HG03521 (cell line): Measurements from ENCODE around the gene RASL10B.

ENCODE experiments used
- ATAC-seq: cut with Tn5 transposase; IDR thresholded peaks from one replicate; pipeline ENCODE4 v1.9.1; 2021; ENCODE audit warnings: mild to moderate bottlenecking, moderate library complexity; ENCODE audit not compliant: unreplicated experiment

Gene RASL10B

DNA sequence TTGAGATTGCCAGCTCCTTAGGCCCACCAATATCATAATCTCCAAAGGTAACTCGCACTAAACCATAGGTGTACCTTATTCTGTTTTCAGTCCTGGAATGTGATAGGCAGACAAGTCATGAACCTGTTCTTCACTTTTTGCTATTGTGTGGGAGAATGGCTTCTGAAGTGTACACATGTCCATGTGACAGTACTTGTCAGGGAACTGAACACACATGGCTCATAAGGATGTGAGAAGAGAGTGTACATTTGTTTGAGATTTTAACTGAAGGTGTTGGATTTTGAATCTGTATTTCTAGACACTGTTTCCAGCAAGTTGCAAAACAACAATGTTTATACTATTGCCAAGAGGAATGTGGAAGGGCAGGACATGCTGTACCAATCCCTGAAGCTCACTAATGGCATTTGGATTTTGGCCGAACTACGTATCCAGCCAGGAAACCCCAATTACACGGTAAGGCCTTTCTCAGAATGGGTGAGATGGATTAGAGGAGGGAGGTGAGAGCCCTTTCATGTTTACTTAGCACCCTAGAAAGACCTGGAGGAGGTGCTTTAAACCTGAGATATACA, 14.5 kb upstream of the RASL10B start:
- no peak for ATAC-seq

DNA sequence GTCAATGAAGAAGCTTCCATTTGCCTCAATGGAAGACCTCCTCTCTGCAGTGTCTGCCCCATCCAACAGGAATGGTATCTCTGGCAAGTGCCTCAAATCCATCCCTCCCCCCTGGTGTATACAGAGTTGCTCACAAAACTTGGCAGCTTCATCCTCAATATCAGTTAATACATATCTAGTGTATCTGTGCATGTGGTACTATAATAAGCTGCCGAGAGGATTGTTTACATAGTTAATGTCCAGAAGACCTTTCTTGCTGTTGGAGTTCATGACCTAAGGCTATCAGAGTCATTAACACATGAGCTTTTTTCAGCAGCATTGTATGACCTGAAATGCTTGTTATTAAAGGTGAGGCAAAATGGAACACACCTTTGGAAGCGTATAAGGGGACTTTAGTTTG, 14.0 kb upstream of the RASL10B start:
- ATAC-seq: no peak

DNA sequence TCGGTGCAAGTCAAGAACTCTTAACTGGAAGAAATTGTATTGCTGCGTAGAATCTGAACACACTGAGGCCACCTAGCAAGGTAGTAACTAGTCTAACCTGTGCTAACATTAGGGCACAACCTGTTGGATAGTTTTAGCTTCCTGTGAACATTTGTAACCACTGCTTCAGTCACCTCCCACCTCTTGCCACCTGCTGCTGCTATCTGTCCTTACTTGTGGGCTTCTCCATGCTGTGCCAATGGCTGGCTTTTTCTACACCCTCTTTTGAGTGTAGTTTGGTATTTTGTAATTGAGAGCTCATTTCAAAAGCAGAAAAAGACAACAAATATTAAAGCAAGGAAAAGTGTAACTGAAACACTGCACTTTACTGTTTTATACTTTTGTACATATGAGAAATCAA, 7.7 kb upstream of the RASL10B start:
- no peak for ATAC-seq

DNA sequence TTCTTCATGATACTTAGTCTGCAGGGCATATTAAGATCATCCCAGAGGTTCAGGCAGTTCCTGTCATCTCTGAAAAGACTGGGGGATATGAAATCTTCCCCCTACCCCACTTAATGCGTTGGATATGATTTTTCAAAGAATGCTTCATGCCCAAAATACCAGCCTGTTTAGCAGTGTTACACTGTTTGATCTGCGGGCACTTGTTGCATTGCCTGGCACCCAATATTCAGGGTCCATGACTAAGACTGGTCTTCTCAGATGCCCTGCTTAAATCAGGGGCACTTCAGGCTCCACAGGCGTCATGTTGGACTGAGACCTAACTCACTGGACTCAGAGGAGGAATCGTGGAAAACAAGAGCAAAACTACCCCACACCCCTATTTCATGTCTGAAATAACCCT, 6.4 kb upstream of the RASL10B start:
- no peak for ATAC-seq

DNA sequence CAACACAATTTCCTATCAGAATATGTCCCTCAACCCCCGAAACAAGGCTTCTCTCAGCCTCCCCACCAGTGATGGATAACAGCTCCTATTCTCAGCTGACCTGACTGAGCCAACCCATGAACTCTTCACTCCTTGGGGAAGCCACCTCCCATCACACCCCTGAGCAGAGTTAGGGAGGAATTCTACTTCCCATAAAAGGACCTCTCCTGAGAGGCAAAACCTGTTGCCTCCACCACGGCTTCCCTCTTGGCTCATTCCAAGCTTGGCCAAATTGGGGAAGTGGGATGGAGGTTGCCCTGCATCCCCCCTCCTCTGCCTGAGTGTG, 5.7 kb upstream of the RASL10B start:
- no peak for ATAC-seq

DNA sequence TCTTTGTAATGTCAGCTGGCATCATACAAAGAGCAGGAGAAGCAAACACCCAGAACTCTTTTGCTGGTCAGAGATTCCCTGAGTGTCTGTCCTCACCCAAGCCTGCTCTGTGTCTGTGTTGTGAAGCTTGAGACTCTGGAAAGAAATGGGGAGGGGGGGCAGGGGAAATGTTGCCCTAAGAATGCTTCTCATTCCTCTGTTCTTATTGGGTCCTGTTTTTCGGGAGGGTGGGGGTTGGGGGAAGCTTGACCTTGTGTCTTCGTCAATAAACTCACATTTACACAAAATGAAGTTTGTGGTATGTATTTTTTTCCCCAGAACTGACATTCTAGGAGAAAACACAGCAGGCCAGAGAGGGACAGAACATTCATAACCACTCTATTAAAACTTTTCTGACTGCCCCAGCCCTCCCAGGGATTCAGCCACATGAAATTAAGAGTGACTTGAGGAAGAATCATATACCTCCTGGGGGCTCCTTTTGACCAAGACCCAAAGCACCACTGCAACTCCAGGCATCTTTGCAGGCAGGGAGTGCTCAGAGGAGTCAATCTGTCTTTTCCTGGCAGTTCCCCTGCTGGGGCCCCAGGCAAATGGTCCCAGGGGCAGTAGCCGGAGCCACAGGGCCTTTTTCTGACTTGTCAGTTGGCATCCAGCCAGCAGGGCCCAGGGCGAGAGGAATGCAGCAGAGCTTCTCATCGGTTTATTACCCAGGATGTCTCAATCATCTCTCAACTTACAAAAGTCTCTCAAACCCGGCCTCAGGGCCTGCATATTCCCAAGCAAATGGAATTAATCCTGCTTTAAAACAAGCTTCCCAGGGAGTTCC, 5.1 kb upstream of the RASL10B start:
- ATAC-seq: no peak

DNA sequence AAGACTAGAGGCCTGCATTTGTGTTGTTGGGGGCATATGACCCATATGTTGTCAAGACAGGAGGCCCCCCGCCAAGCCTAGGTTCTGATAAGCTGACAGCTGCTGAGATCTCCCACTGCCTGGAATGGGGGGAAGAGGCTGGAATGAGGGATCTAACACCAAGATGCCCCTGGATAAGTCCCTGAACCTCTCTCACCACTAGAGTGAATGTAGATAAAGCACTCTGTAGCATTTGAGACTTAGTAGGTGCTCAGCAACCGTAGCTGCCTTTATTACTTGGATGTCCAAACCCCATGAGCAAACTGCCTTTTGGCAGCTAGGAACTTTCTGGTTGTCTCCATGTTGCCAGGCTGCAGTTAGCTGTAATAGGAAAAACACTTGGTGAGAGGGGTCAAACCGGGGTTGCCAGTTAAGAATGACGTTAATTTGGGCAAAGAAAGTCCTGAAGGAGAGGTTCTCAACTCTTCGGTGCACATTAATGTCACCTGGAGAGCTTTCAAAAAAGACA, 4.4 kb upstream of the RASL10B start:
- no peak for ATAC-seq

DNA sequence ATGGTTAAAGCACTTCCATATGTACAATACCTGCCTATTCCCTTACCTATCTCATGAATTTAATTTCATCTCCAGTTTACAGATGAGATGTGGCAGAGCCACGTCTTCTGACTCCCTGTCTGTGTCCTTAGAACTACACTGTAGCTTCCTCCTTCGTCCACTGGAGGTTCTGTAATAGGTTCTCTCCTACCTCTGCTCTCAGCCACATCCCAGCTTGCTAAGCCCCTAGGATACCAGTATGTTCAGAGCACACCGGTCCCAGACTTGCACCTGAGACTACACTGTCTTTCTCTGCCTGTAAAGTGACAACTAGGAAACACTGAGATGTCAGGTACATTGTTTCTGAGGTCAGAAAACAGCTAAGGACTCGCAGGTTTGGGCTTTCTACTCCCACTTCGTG, 3.8 kb upstream of the RASL10B start:
- ATAC-seq: no peak

DNA sequence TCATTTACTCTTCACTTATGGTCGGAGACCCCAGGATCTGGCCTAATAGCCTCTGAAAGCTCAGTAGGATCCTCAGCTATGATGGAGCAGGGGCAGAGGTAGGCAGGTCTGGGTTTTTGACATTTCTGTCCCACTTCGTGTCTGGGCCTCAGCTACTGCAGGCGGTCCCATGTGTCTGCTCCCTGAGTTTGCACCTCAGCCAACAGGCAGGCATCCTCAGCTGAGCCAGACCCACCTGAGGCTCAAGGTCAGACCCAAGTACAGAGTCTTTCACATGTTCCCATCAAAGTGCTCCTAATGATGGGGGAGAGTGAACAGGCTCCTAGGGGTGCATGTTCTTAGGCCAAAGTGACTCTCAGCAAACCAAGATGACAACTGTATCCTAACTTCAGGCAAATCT, 2.9 kb upstream of the RASL10B start:
- ATAC-seq: no peak

DNA sequence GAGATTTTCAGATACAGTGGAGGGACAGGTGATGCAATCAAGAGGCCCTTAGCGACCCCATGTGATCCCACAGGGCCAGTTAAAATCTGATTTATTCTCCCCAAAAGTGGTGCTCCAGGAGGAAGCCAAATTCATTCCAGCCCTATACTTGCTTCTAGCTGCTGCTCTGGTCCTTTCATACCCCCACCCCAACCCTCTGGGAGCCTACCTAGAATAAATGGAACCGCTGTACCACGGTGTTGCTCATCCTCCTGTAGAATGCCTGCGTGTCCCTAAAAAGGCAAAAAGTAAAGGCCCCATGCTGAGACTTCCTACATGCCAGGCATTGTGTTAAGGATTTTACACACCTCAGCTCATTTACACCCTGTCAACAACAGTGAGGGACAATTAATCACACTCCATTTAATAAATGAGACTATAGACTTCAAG, 2.0 kb upstream of the RASL10B start:
- ATAC-seq: no peak

DNA sequence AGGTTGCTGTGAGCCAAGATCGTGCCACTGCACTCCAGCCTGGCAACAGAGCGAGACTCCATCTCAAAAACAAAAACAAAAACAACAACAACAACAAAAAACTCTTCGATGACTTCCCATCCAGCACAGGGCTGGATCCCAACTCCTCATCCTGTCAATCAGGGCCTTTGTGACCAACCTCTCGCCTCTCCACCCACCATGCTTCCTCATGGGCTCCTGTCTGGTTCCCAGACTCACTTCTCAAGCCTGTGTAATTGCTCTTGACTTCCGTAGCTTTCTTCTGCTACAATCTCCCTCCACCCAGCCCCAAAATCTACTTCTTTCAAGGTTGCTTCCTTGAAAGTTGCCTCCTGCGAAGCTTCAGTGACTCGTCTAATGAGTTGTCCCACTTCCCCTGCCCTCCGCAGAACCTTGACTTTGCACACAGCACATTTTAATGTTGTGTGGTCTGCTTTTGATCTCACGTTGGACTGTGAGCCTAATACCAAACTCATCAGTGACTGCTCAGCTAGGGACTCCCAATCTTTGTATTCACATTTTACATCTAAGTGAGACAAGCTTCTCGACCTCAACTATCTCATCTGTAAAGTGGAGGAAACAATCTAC, 936 bp upstream of the RASL10B start:
- no peak for ATAC-seq

DNA sequence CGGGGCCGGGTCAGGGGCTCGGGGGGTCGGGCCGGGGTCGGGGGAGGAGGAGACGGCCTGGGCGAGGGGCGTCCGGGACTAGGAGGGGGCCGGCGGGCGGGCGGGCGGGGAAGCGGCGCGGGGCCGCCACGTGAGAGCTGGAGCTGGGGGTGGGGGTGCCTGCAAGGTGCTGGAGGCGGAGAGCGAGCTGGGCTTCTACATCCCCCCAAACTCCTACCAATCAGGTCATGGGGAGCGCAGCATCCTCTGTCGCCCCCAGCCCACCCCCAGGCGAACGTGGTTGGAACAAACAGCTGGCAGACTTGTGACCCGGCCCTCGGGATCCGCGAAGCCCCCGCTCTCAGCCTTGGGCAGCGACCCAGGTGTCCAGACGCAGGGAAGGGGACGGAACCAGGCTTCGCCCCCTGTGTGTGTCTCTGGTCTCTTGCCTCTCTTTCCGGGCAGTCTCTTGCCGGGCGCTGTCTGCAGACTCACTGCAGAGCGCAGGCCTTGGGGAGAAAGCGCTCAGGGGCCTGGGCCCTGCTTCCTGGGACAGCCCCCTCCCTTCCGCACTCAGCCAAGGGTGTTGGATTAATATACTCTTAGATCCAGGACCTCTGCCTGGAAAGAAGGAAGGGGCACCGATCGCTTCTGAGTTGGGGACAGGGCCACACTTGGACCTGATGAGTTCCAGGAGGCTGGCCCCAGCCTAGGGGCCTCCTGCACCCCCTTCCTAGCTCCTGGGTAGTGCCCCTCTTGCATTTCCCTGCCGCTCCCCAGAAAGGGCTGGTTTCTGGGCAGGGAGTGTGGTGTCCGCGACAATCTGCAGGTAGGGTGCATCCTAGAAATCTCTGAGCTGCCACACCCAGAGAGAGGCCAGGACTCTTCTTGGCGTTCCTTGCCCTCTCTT, 722 bp downstream of the RASL10B start:
- no peak for ATAC-seq

DNA sequence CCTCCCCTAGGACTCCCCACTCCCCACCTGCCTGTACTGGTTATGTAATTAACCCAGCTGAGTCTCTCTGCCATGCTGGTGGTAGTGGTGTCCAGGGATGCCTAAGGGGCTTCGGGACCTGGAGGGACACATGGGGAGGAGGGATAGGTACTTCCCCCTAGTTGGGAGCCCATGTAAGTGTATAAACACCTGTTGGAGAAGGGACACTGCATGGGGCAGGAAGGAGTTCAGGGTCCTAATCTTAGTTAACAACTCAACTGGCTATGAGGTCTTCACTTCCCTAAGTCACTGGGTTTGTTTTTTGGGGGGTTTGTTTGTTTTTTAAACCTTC, 1.3 kb downstream of the RASL10B start:
- ATAC-seq: no peak

DNA sequence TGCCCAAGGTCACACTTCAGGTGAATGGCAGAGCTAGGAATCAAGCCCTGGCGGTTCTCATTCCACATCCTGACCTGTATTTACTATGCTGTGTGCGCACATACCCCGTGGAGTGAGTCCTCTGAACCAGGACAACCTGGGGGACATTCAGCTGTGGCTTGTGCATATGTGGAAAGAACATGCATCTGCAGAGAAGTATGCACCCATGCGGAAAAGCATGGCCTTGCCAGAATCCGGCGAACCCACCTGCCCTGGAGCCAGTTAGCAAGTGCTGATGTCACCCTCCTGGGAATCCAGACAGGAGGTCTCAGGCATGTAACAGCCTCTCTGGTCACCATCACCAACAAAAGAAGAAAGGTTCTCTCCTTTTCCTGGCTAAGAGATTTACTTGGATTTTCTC, 1.9 kb downstream of the RASL10B start:
- no peak for ATAC-seq

DNA sequence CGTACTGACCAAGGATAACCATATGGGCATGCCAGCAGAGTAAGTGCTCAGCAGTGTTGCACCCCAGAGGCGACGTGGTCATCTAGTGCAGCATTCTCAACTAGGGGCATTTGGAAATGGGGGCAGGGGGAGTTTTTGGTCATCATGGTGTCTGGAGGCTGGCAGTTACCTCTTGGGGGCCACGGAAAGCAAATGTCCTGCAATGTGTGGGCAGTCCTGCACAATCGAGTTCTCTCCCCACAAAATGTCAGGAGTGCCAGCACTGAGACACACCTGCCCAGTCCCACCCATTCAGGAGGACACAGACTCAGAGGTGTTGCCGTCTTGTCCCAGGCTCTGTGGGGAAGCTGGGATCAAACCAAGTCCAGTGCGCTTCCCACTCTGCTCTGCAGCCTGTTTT, 3.0 kb downstream of the RASL10B start:
- ATAC-seq: no peak

DNA sequence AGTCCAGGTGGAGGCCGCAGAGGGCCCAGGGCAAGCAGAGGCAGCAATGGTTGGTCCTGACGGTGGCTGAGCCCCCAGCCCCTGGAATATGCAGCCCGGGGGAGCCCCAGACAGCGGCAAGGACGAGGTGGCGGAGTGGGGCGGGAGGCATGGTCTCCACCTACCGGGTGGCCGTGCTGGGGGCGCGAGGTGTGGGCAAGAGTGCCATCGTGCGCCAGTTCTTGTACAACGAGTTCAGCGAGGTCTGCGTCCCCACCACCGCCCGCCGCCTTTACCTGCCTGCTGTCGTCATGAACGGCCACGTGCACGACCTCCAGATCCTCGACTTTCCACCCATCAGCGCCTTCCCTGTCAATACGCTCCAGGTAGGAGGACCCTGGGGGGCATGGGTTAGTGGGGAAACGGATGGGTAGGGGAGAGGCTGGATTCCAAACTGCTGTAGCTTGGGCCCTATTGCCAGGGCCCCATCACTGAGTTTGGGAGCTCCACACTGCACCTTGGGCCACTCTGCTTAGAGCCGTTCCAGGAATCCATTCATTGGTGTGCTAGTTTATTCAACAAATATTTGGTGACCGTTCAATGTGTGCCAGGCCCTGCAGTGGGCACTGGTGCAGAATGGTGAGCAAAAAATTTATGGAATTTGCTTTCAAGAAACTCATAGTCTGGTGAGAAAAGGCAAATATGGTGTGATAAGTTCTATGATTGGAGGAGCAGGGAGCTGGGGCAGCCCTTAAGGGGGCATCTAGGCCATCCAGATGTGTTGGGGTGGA, 3.8 kb downstream of the RASL10B start:
- no peak for ATAC-seq

DNA sequence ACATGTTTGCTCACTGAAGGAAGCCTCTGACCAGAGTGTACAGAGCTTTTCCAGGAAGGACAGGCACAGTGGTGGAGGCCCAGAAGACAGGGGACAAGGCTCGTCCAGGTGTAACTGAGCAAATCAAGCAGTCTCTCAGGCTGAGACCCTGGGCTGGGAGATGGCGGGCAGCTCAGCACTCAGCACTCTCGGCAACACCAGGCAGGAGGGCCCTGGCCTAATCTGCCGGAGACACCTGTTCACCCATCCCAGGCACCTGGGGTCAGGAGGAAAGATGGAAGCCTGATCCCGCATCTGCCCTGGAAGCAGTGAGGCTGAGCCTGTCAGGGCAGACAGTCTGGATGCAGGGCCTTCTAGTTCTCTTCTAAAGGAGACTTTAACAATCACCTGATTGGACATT, 4.8 kb downstream of the RASL10B start:
- ATAC-seq: no peak

DNA sequence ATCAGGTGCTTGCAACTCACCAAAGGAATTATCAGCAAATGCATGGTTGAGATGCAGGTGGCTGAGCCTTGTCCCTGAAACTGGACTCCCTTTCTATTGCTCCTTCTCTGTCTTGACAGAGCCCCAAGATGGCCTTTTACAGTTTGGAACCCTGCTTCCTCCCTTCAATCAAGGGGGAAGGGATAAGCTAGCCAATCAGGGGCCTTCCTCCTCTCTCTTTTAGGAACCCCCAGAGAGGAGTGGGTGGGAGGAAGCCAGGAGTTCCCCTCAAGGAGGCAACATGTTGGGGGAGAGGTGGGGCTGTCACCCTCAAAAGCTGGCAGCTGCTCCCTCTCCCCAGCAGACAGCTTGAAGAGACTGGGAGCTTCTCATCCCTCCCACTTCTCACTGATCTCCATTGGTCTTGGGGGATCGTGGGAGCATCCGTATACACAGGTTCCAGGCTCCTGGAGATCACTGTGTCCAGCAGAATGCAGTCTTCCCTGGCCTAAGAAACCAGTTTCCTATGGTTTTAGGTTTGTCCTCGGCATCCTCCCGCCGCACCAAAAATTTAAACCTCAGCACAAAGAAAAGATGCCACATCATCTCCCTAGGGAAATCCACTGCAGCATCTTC, 7.2 kb downstream of the RASL10B start:
- no peak for ATAC-seq

DNA sequence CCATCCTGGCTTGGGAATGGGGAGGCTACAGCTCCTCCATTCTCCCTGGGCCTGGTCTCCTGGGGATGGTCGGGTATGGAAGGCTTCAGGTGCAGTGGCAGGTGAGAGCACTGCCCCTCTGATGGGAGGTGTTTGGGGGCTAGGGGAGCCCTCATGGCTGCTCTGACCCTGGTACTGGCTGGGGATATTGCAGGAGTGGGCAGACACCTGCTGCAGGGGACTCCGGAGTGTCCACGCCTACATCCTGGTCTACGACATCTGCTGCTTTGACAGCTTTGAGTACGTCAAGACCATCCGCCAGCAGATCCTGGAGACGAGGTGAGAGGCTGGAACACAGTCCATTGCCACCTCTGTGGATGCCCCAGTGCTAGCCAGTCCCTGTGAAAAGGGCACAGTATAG, 8.8 kb downstream of the RASL10B start:
- no peak for ATAC-seq
